Vagina (tissue), 2 donors: ENCODE measurements around the gene ZNF575.

Source experiments
- POLR2A ChIP-seq, 2 donors: fragments of 450-650 bp; IDR thresholded peaks; one replicate each; pipeline ENCODE4 v1.6.1; 2017; ENCODE audit warnings: antibody characterized with exemption in 2 of 2, mild to moderate bottlenecking in 2 of 2, moderate library complexity in 2 of 2
- POLR2AphosphoS5 ChIP-seq, 2 donors: sonication (generic); formaldehyde crosslinking; IDR thresholded peaks; one replicate each; pipeline ENCODE4 v1.9.0; 2017; ENCODE audit warnings: antibody characterized with exemption in 2 of 2, mild to moderate bottlenecking in 2 of 2, low read depth in 1 of 2; ENCODE audit not compliant: insufficient read depth in 1 of 2

GRCh38 chr19:43504426-43505185, 28.4 kb upstream of the ZNF575 start, which contains the start of gene PHLDB3:
- TF ChIP-seq POLR2AphosphoS5 (IDR thresholded peaks at IDR 0.05; ENCODE audit: insufficient read depth in 1 of 2, low read depth in 1 of 2) (no peak), POLR2A (IDR thresholded peaks at IDR 0.05) (no peak)
